Epidermal melanocyte (primary cell): ENCODE measurements around the gene TMEM106C.

Experiments used
- DNase-seq: peaks from one replicate; pipeline ENCODE4 v3.0.0; 2011; ENCODE audit warnings: low spot score; ENCODE audit not compliant: insufficient read length

Gene TMEM106C

GRCh38 chr12:47979166-47979565 is 15.8 kb downstream of the TMEM106C start:
- no peak for DNase-seq

GRCh38 chr12:47979686-47980085 is 16.3 kb downstream of the TMEM106C start:
- no peak for DNase-seq

- no peak for DNase-seq
These were observed 16.8 kb downstream of the TMEM106C start for GRCh38 chr12:47980197-47980596.

GRCh38 chr12:47980779-47981495 is 17.5 kb downstream of the TMEM106C start:
- no peak for DNase-seq

GRCh38 chr12:47981496-47982260 is 18.3 kb downstream of the TMEM106C start:
- DNase-seq: no peak

GRCh38 chr12:47982311-47982710 is 18.9 kb downstream of the TMEM106C start:
- no peak for DNase-seq

- no peak for DNase-seq
These were observed 19.4 kb downstream of the TMEM106C start for GRCh38 chr12:47982770-47983169.

- no peak for DNase-seq
These were observed 20.2 kb downstream of the TMEM106C start for GRCh38 chr12:47983541-47984115.

- no peak for DNase-seq
These were observed 21.0 kb downstream of the TMEM106C start for GRCh38 chr12:47984331-47984801.

GRCh38 chr12:47985596-47986290 is 22.3 kb downstream of the TMEM106C start:
- DNase-seq: no peak

GRCh38 chr12:47986291-47986660 is 22.9 kb downstream of the TMEM106C start:
- no peak for DNase-seq

- no peak for DNase-seq
These were observed 23.4 kb downstream of the TMEM106C start for GRCh38 chr12:47986832-47987231.

GRCh38 chr12:47987411-47988072 is 24.1 kb downstream of the TMEM106C start:
- no peak for DNase-seq

GRCh38 chr12:47988073-47989022 is 25.0 kb downstream of the TMEM106C start:
- no peak for DNase-seq

GRCh38 chr12:47989023-47989417 is 25.6 kb downstream of the TMEM106C start:
- DNase-seq: no peak

- no peak for DNase-seq
These were observed 26.3 kb downstream of the TMEM106C start for GRCh38 chr12:47989666-47990065.

GRCh38 chr12:47990351-47991105 is 27.1 kb downstream of the TMEM106C start:
- no peak for DNase-seq

- DNase-seq: no peak
These were observed 28.0 kb downstream of the TMEM106C start for GRCh38 chr12:47991106-47992061.
